ENCODE results near the gene TRPM8. TPM values are rescaled to one million over a fixed set of nuclear protein-coding genes. Genes with fewer than 3 reads are reported as not detected.
"Not testable (repeated sequence)": the region's sequence is repeated elsewhere in the genome, so short reads cannot be mapped to it uniquely, and the experiment has no call there.

Gene TRPM8
- total and polyA plus RNA-seq, 5 donors from 2014 or later: not detected

GRCh38 chr2:233952335-233952734, 35.2 kb downstream of the TRPM8 start:
- H3K9me3 Mint-ChIP-seq: peaks cover 0 to 2% (median 0%) of the 10 kb centered on the region in 7 donors
- ATAC-seq (ENCODE audit: low read depth in 2 of 2) (no peak), DNase-seq (no peak)
- no peaks in the 10 kb centered on the region for H3K36me3 Mint-ChIP-seq
- Histone ChIP-seq H3K27me3 (ENCODE audit: control insufficient read depth, insufficient read depth, low read length) (peaks cover 4% of the 10 kb centered on the region), H3K9me3 (ENCODE audit: control insufficient read depth in 2 of 2, low read length in 2 of 2) (no peaks in the 10 kb centered on the region), H3K27ac (ENCODE audit: insufficient read depth, low read length, poor library complexity, severe bottlenecking) (no peak overlapping the region), H3K36me3 (ENCODE audit: control insufficient read depth, insufficient read depth, low read length) (no peaks in the 10 kb centered on the region), H3K4me1 (ENCODE audit: control insufficient read depth, insufficient read depth, low read length, poor library complexity, severe bottlenecking) (no peaks in the 10 kb centered on the region), H3K4me3 (ENCODE audit: low read depth, low read length) (no peak overlapping the region)
- H3K27me3 Mint-ChIP-seq: peaks cover 55% of the 10 kb centered on the region
- no peaks in the 10 kb centered on the region for H3K4me1 Mint-ChIP-seq
- no peak overlapping the region for H3K27ac Mint-ChIP-seq
- no peak overlapping the region for H3K4me3 Mint-ChIP-seq

- H3K36me3 ChIP-seq (ENCODE audit: control insufficient read depth, insufficient read depth, low read length): no peaks in the 10 kb centered on the region
- Mint-ChIP-seq H3K4me3 (no peak overlapping the region), H3K27me3 (peaks cover 49% of the 10 kb centered on the region), H3K27ac (no peak overlapping the region), H3K36me3 (no peaks in the 10 kb centered on the region), H3K4me1 (no peaks in the 10 kb centered on the region), H3K9me3 (peaks cover 0 to 2% (median 0%) of the 10 kb centered on the region in 7 donors)
- DNase-seq: no peak
- peaks cover 4% of the 10 kb centered on the region for H3K27me3 ChIP-seq (ENCODE audit: control insufficient read depth, insufficient read depth, low read length)
- no peaks in the 10 kb centered on the region for H3K4me1 ChIP-seq (ENCODE audit: control insufficient read depth, insufficient read depth, low read length, poor library complexity, severe bottlenecking)
- no peak overlapping the region for H3K4me3 ChIP-seq (ENCODE audit: low read depth, low read length)
- no peak for ATAC-seq (ENCODE audit: low read depth in 2 of 2)
- no peaks in the 10 kb centered on the region for H3K9me3 ChIP-seq (ENCODE audit: control insufficient read depth in 2 of 2, low read length in 2 of 2)
- no peak overlapping the region for H3K27ac ChIP-seq (ENCODE audit: insufficient read depth, low read length, poor library complexity, severe bottlenecking)
Observed at GRCh38 chr2:233953087-233953801, 36.1 kb downstream of the TRPM8 start.

DNA sequence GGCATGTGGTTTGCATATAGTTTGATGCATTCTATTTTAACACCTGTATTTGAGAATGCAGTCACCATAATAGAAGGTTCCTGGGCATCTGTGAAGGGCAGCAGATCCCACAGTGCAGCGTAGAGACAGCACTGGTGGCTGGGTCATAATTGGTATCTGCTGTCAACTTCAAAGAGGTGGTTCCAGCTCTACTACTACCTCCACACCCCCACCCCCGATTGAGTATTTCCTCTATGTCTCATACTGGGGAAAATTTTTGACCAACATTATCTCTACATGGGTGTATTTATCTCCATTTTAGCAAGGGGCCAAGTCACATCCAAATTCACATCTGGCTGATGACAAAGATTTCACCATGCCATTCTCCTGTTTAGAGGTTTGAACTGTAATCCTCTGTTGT, 43.0 kb downstream of the TRPM8 start:
- DNase-seq (no peak), ATAC-seq (ENCODE audit: low read depth in 2 of 2) (no peak)
- Histone ChIP-seq H3K27ac (ENCODE audit: insufficient read depth, low read length, poor library complexity, severe bottlenecking) (no peak overlapping the region), H3K36me3 (ENCODE audit: control insufficient read depth, insufficient read depth, low read length) (no peaks in the 10 kb centered on the region), H3K9me3 (ENCODE audit: control insufficient read depth in 2 of 2, low read length in 2 of 2) (no peaks in the 10 kb centered on the region), H3K4me1 (ENCODE audit: control insufficient read depth, insufficient read depth, low read length, poor library complexity, severe bottlenecking) (no peaks in the 10 kb centered on the region), H3K27me3 (ENCODE audit: control insufficient read depth, insufficient read depth, low read length) (no peaks in the 10 kb centered on the region), H3K4me3 (ENCODE audit: low read depth, low read length) (no peak overlapping the region)
- H3K27ac Mint-ChIP-seq: no peak overlapping the region
- no peak overlapping the region for H3K4me3 Mint-ChIP-seq
- no peaks in the 10 kb centered on the region for H3K36me3 Mint-ChIP-seq
- no peaks in the 10 kb centered on the region for H3K4me1 Mint-ChIP-seq
- H3K9me3 Mint-ChIP-seq: peaks cover 0 to 3% (median 0%) of the 10 kb centered on the region in 7 donors
- H3K27me3 Mint-ChIP-seq: peaks cover 8% of the 10 kb centered on the region

- Mint-ChIP-seq H3K27me3 (peaks cover 8% of the 10 kb centered on the region), H3K36me3 (no peaks in the 10 kb centered on the region), H3K4me1 (no peaks in the 10 kb centered on the region), H3K9me3 (peaks cover 0 to 3% (median 0%) of the 10 kb centered on the region in 7 donors), H3K4me3 (no peak overlapping the region), H3K27ac (no peak overlapping the region)
- DNase-seq (no peak), ATAC-seq (ENCODE audit: low read depth in 2 of 2) (no peak)
- Histone ChIP-seq H3K36me3 (ENCODE audit: control insufficient read depth, insufficient read depth, low read length) (no peaks in the 10 kb centered on the region), H3K9me3 (ENCODE audit: control insufficient read depth in 2 of 2, low read length in 2 of 2) (no peaks in the 10 kb centered on the region), H3K4me1 (ENCODE audit: control insufficient read depth, insufficient read depth, low read length, poor library complexity, severe bottlenecking) (no peaks in the 10 kb centered on the region), H3K27me3 (ENCODE audit: control insufficient read depth, insufficient read depth, low read length) (no peaks in the 10 kb centered on the region), H3K4me3 (ENCODE audit: low read depth, low read length) (no peak overlapping the region), H3K27ac (ENCODE audit: insufficient read depth, low read length, poor library complexity, severe bottlenecking) (no peak overlapping the region)
Observed at GRCh38 chr2:233961905-233962304, 44.7 kb downstream of the TRPM8 start.

GRCh38 chr2:233964581-233964980, 47.4 kb downstream of the TRPM8 start:
- Histone ChIP-seq H3K9me3 (ENCODE audit: control insufficient read depth in 2 of 2, low read length in 2 of 2) (no peaks in the 10 kb centered on the region), H3K4me3 (ENCODE audit: low read depth, low read length) (no peak overlapping the region), H3K27ac (ENCODE audit: insufficient read depth, low read length, poor library complexity, severe bottlenecking) (no peak overlapping the region), H3K4me1 (ENCODE audit: control insufficient read depth, insufficient read depth, low read length, poor library complexity, severe bottlenecking) (no peaks in the 10 kb centered on the region), H3K27me3 (ENCODE audit: control insufficient read depth, insufficient read depth, low read length) (no peaks in the 10 kb centered on the region), H3K36me3 (ENCODE audit: control insufficient read depth, insufficient read depth, low read length) (no peaks in the 10 kb centered on the region)
- Mint-ChIP-seq H3K9me3 (peaks cover 0 to 3% (median 0%) of the 10 kb centered on the region in 7 donors), H3K36me3 (no peaks in the 10 kb centered on the region), H3K27me3 (peaks cover 8% of the 10 kb centered on the region), H3K27ac (no peak overlapping the region), H3K4me1 (peaks cover 0 to 4% (median 1%) of the 10 kb centered on the region in 4 donors), H3K4me3 (no peak overlapping the region)
- no peak for DNase-seq
- no peak for ATAC-seq (ENCODE audit: low read depth in 2 of 2)

DNA sequence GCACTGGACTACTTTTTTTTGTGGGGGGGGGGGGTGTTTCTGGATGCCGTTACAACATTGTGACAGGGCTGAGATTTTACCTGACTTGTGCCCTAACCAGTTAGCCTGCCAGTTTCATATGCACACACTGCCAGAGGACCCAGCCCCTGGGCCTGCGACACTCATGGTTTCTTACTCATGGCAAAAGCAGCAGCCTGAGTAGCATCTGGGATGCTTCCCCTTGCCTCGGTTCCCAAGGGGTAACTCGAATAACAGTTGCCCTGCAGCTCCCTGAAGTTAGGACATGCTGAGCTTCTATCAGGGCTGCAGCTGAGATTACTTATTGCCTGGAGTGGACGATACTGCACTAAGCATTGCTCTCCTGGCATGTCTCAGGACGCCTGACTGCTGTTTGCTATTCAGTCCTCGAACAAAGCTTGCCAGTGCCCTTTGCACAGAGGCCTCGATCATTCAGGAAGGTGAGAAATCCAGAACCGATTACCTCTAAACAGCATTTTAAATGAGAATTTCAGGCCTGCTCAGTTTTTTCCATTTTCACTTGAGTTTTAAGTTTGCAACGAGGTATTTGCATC, 47.9 kb downstream of the TRPM8 start:
- no peak overlapping the region for H3K4me3 Mint-ChIP-seq
- no peak overlapping the region for H3K4me3 ChIP-seq (ENCODE audit: low read depth, low read length)
- ATAC-seq (ENCODE audit: low read depth in 2 of 2) (no peak), DNase-seq (no peak)
- H3K4me1 Mint-ChIP-seq: peaks cover 0 to 4% (median 1%) of the 10 kb centered on the region in 4 donors
- H3K9me3 ChIP-seq (ENCODE audit: control insufficient read depth in 2 of 2, low read length in 2 of 2): no peaks in the 10 kb centered on the region
- H3K9me3 Mint-ChIP-seq: peaks cover 0 to 3% (median 0%) of the 10 kb centered on the region in 7 donors
- peaks cover 8% of the 10 kb centered on the region for H3K27me3 Mint-ChIP-seq
- H3K36me3 Mint-ChIP-seq: no peaks in the 10 kb centered on the region
- H3K4me1 ChIP-seq (ENCODE audit: control insufficient read depth, insufficient read depth, low read length, poor library complexity, severe bottlenecking): no peaks in the 10 kb centered on the region
- H3K27ac Mint-ChIP-seq: no peak overlapping the region
- H3K36me3 ChIP-seq (ENCODE audit: control insufficient read depth, insufficient read depth, low read length): no peaks in the 10 kb centered on the region
- no peaks in the 10 kb centered on the region for H3K27me3 ChIP-seq (ENCODE audit: control insufficient read depth, insufficient read depth, low read length)
- no peak overlapping the region for H3K27ac ChIP-seq (ENCODE audit: insufficient read depth, low read length, poor library complexity, severe bottlenecking)

GRCh38 chr2:233965646-233966045, 48.5 kb downstream of the TRPM8 start:
- H3K36me3 ChIP-seq (ENCODE audit: control insufficient read depth, insufficient read depth, low read length); H3K9me3 Mint-ChIP-seq; H3K36me3 Mint-ChIP-seq; H3K4me1 Mint-ChIP-seq; DNase-seq; H3K27ac ChIP-seq (ENCODE audit: insufficient read depth, low read length, poor library complexity, severe bottlenecking); H3K27ac Mint-ChIP-seq; H3K9me3 ChIP-seq (ENCODE audit: control insufficient read depth in 2 of 2, low read length in 2 of 2); ATAC-seq (ENCODE audit: low read depth in 2 of 2); H3K4me3 Mint-ChIP-seq; H3K27me3 ChIP-seq (ENCODE audit: control insufficient read depth, insufficient read depth, low read length); H3K4me1 ChIP-seq (ENCODE audit: control insufficient read depth, insufficient read depth, low read length, poor library complexity, severe bottlenecking); H3K27me3 Mint-ChIP-seq; H3K4me3 ChIP-seq (ENCODE audit: low read depth, low read length): not testable (repeated sequence)

DNA sequence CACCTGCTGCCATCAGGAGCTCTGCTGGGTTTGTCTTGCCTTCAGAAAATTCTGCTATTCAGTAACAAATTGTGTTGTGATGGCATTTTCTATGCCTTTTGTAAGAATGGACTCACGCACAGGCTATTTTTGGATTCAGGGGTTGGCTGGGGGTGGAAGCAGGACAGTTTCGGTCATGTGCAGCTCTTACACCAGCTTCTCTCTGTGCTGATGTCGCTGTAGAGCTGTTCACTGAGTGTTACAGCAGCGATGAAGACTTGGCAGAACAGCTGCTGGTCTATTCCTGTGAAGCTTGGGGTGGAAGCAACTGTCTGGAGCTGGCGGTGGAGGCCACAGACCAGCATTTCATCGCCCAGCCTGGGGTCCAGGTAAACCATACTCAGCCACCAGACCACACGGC, 49.2 kb downstream of the TRPM8 start:
- Mint-ChIP-seq H3K36me3 (no peaks in the 10 kb centered on the region), H3K27me3 (peaks cover 5% of the 10 kb centered on the region), H3K27ac (peak overlapping the region in 1 of 3 donors; percentile 62), H3K4me3 (no peak overlapping the region), H3K9me3 (peaks cover 0 to 3% (median 0%) of the 10 kb centered on the region in 7 donors), H3K4me1 (peaks cover 0 to 4% (median 2%) of the 10 kb centered on the region in 4 donors)
- DNase-seq (no peak), ATAC-seq (ENCODE audit: low read depth in 2 of 2) (no peak)
- H3K27me3 ChIP-seq (ENCODE audit: control insufficient read depth, insufficient read depth, low read length): no peaks in the 10 kb centered on the region
- no peaks in the 10 kb centered on the region for H3K4me1 ChIP-seq (ENCODE audit: control insufficient read depth, insufficient read depth, low read length, poor library complexity, severe bottlenecking)
- no peak overlapping the region for H3K27ac ChIP-seq (ENCODE audit: insufficient read depth, low read length, poor library complexity, severe bottlenecking)
- no peak overlapping the region for H3K4me3 ChIP-seq (ENCODE audit: low read depth, low read length)
- no peaks in the 10 kb centered on the region for H3K36me3 ChIP-seq (ENCODE audit: control insufficient read depth, insufficient read depth, low read length)
- no peaks in the 10 kb centered on the region for H3K9me3 ChIP-seq (ENCODE audit: control insufficient read depth in 2 of 2, low read length in 2 of 2)

All from CD4-positive, CD25-positive, alpha-beta regulatory T cell (primary cell).